H1 (cell line): ENCODE data around the gene PRUNE1. TPM values are rescaled to one million over a fixed set of nuclear protein-coding genes. Genes with fewer than 3 reads are reported as not detected.

Source experiments
- NRF1 ChIP-seq: IDR thresholded peaks from 2 replicates; pipeline ENCODE4 v1.6.1; 2011; ENCODE audit warnings: mild to moderate bottlenecking, low read depth, low read length, improper control_type of control experiment
- RBBP5 ChIP-seq: IDR thresholded peaks from 2 replicates; pipeline ENCODE4 v1.7.1; 2012; ENCODE audit warnings: low read depth, mild to moderate bottlenecking, inconsistent platforms, low read length, moderate library complexity, borderline replicate concordance
- SUZ12 ChIP-seq: fragments of 200-600 bp; sonication (generic); IDR thresholded peaks from 2 replicates; pipeline ENCODE4 v1.6.1; 2012; ENCODE audit warnings: mild to moderate bottlenecking, inconsistent platforms, low read length, moderate library complexity, mixed read lengths
- polyA plus RNA-seq, 7 experiments: library from polyadenylated mRNA; depleted of rRNA in 3 of 7; stranded (reverse) in 5 of 7; unstranded in 2 of 7; fragments of >200 nt in 5 of 7; fragments of 200-250 nt in 2 of 7; gene quantifications; 1 replicate in 5 of 7; 2 replicates in 1 of 7; 4 replicates in 1 of 7; pipeline versions ENCODE4 v1.2.1 to v1.2.3, GENCODE V29; 2011 to 2013; ENCODE audit warnings: missing spikeins in 2 of 7, mixed read lengths in 2 of 7
- total RNA-seq: library from RNA; stranded (reverse); fragmentation: NEBNext Ultra II Directional; extraction: Animal tissue kit (Norgen Biotek cat#: 25700); gene quantifications from 2 replicates; pipeline ENCODE4 v1.2.1, GENCODE V29; 2021

PRUNE1 gene
- total and polyA plus RNA-seq, 2 of the 8 experiments (the other 6 are each of a cell fraction or from before 2014, with no cell fraction given): 32.8 to 54.2 TPM

DNA sequence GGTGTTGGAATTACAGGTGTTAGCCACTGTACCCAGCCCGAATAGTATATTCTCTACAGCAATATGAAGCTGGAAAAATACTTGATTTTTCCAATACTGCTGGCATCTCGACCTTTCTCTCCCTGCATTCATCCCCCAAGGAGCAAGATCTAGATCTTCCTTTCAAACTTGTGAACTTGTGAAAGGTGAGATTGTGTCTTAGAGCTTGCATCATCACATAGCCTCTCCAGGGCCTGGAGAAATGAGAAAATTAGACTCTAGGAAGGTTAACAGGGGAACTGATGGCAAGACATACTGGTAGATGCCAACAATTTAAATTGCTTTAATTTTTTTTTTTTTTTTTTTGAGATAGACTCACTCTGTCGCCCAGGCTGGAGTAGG lies 2.1 kb downstream of the PRUNE1 start (continued):
- no peak for TF ChIP-seq RBBP5
- no peak for TF ChIP-seq SUZ12
- TF ChIP-seq NRF1: no peak
